ENCODE data around the gene DISC1.
"Not testable (repeated sequence)": the region's sequence is repeated elsewhere in the genome, so short reads cannot be mapped to it uniquely, and the experiment has no call there.

DNA sequence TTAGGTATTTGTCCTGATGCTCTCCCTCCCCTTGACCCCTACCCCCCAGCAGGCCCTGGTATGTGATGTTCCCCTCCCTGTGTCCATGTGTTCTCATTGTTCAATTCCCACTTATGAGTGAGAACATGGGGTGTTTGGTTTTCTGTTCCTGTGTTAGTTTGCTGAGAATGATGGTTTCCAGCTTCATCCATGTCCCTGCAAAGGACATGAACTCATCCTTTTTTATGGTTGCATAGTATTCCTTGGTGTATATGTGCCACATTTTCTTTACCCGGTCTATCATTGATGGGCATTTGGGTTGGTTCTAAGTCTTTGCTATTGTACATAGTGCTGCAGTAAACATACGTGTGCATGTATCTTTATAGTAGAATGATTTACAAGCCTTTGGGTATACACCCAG lies 10.3 kb downstream of the DISC1 start:
- TF ChIP-seq CTCF, POLR2AphosphoS5 (IDR thresholded peaks at IDR 0.05): not testable (repeated sequence)
